ENCODE results near the gene TFG.
A peak's percentile ranks its signal among the peaks of the same experiment; 100 is the strongest.

The TFG gene

DNA sequence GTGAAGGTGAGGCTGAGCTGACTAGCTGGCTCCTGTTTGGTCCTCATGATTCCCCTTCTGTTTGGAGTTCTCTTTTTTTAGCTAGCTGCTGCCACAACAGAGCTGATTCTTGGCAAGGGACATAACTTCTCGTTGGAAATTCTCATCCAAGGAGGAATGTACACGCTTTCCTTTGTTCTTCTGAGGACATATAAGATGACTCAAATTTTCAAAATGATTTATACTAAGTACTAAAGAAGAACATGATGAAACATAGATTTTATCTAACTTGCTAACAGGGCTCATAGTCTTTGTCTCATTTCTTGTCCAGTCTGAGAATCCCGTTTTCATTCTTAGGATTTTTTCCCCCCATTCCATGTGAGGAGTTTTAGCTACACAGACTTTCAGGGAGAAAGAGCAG is 2.9 kb upstream of the TFG start:
- no peak for DNase-seq (ENCODE audit: low read depth in 2 of 2)

DNA sequence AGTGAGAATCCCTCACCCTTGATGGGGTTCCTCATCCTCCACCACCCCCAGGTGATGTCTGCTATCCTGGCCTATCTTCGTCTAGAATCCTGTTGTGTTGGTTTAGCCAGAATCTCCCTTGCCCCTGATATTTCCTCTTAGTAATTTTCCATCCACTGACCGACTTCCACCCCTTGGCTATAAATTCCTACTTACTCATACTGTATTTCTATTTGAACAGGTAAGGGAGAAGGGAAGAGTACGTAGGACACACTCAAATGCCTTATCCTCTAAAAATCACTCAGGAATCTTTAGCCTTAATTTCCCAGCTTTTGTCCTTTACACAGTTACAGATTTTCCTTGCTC is 678 bp upstream of the TFG start:
- DNase-seq (ENCODE audit: low read depth in 2 of 2) = no peak

DNA sequence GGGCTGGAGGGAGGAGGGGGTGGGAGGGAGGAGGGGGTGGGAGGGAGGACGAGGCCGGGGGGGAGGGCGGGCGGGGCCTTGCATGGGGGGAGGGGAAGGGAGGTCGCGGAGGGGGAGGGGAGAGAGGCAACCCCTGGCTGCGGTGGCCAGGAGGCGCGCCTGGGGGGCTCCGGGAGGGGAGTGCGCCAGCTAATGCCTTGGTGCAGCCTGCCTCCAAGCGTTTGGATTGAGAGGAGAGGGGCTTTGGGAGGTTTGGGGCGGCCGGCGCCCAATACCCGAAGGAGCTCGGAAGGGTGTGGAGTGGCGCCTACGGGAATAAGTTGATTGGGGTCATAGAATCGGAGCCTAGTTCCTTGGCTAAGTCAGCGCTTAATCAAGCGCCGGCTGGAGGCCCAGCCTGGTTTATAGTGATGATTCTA is 557 bp downstream of the TFG start:
- DNase-seq (ENCODE audit: low read depth in 2 of 2) = peak in 1 of 2 donors; percentile 17

DNA sequence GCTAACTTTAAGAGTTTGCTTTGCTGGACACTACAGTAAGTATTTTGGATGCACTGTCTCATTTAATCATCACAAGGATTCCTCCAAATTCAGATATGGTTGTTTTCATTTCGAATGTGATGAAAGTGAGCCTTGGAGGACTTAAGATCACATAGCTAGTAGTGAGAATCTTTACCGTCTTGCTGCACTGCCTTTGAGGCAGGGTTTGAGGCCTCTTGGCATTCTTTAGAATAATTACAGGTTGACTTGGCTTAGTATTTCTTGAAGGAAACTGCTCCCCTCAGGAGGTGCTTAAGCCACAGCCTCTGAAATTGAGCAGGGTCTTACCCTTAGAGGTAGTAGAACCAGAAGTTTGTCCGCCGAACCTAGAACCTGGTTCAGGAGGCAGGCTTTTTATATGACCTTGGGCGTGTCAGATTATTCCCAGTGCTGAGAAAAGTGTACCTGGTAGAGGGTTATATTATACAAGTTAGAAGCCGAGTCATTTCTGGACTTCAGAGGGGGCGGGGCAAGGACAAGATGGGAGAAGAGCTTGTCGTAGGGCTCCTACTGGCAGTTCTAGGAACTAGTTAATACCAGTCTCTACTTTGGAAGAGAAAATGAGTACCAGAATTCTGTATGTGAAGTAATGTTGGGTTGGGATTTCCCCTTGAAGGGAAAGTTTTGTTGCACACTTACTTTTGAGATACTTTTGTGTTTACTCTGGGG is 1.1 kb downstream of the TFG start:
- no peak for DNase-seq (ENCODE audit: low read depth in 2 of 2)

DNA sequence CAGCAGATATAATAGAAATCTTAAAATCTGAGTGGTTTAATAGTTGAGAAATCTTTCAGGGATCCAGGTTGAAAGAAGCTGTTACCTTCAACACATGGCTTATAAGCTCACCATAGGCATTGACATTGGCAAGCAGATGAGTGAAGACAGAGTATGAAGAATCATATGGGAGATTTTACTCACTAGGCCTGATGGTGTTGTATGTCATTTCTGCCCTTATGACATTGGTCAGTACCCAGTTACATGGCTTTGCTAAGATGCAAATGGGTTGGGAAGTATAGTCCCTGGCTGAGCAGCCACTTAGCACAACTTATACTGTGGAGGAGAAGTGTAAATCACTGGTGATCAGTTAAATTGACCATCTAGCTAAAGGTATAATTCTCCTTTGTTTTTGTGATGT is 5.9 kb downstream of the TFG start:
- DNase-seq (ENCODE audit: low read depth in 2 of 2) = no peak

DNA sequence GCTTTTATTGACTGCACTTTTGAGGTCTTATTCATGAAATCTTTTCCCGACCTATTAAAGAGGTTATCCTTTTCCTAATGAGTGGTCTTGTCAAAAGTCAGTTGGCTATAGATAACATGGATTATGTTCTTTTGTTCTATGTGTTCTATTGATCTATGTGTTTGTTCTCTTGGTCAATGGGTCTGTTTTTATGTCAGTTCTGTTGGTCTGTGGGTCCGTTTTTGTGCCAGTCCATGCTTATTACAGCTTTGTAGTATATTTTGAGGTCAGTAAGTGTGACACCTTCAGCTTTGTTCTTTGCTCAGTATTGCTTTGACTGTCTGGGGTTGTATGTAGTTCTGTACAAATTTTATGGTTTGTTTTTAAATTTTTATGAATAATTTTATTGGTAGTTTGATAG is 7.8 kb downstream of the TFG start:
- no peak for DNase-seq (ENCODE audit: low read depth in 2 of 2)

DNA sequence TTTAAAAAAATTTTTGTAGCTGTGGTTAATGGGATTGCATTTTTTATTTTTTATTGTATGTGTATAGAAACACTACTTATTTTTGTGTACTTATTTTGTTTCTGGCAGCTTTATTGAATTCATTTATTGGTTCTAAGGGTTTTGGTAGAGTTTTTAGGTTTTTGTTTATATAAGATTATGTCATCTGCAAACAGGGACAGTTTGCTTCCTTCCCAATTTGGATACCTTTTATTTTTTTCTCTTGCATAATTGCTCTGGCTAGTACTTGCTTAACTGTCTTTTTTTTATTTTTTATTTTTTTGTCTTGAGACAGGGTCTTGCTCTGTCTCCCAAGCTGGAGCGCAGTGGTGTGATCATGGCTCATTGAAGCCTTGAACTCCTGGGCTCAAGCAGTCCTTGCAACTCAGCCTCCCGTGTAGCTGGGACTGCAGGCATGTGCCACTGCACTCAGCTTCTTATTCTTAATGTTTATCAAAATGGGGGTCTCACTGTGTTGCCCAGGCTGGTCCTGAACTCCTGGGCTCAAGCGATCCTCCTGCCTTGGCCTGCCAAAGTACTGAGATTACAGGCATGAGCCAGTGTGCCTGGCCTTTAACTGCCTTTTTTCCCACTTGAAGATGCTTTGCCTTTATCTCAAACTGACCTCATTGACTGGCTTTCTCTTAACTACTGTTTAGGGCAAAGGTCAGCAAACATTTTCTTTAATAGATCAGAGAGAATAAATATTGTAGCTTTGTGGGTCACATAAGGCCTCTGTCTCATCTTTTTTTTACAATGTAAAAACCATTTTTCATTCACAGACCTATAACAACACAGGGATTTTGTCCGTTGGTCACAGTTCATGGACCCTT is 8.6 kb downstream of the TFG start:
- no peak for DNase-seq (ENCODE audit: low read depth in 2 of 2)

DNA sequence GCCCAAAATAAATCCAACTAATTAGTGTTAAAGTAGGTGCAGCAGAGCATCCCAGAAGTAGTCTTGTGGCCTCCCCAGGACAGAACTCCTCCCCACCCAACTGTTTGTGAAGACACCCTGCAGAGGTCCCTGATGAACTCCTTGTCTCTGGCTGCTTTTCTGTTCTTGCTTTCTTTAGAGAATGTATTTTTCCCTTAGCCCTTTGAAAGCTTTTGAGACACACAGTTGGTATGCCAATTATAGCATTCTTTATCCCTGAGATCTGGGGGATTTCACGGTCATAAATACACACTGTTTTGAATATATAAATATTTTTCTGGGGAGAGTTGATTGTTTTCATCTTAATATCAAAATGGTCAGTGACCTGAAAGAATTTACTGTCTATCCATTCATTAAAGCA is 9.8 kb downstream of the TFG start:
- no peak for DNase-seq (ENCODE audit: low read depth in 2 of 2)

DNA sequence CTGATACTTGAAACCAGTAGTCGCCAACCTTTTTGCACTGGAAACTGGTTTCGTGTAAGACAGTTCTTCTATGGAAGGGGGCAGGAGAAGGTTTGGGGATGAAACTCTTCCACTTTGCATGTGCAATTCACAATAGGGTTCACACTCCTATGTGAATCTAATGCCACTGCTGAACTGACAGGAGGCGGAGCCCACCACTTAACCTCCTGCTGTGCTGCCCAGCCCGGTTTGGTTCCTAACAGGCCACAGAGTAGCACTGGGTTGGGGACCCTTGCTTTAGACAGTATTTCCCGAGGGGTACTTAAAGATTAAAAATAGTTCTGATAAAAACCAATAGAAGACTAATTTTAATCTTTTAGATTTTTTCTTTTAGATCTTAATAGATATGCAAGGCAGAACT is 11.1 kb downstream of the TFG start:
- DNase-seq (ENCODE audit: low read depth in 2 of 2) = no peak

DNA sequence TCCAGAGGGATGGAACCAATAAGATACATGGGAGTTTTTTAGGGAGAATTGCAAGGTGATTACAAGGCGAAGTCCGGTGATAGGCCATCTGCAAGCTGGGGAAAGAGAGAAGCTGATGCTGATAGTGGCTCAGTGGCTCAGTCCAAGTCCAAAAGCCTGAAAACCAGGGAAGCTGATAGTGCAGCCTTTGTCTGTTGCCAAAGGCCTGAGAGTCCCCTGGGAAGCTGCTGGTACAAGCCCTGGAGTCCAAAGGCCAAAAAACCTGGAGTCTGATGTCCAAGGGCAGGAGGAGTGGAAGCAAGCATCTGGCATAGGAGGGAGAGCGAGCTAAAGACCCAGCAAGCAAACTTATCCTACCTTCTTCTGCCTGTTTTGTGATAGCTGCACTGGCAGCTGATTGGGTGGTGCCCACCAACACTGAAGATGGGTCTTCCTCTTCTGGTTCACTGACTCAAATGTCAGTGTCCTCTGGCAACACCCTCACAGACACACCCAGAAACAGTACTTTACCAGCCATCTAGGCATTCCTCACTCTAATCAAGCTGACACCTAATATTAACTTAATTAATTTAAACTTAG is 16.7 kb downstream of the TFG start:
- DNase-seq (ENCODE audit: low read depth in 2 of 2) = no peak

DNA sequence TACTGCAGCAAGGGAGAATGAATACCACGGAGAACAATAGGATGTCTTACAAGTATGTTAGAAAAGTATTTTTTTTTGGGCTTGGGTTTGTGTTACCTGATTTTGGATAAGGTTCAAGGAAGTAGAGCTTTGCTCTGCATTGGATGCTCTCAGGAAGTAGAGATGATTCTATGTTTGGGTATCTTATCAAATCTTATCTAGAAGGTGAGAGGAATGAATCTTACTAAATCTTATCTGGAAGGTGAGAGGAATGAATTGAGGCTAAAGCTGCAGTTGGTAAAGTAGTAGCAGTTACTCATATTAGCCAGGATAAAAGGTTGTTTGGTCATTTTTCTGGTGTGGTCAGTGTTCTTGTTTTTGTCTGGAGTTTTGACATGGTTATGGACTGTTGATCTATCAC is 17.4 kb downstream of the TFG start:
- no peak for DNase-seq (ENCODE audit: low read depth in 2 of 2)

DNA sequence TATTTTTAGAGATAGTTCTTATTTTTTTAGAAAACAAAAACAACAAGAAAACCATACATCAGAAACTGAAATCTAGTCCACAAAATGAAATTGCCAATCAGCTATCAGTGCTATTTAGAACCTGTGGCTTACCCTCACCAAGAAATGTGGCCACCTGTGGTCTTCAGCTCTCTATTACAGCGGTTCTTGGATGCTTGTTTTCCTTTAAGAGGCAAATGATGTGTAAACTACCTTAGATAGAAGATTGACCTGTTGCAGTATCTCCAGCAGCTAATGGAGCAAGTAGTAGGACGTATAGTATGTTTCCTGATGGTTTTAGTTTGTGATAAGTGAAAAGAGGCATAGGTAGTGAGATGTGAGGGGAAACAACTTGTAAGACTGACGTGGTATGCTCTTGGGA is 21.2 kb downstream of the TFG start:
- DNase-seq (ENCODE audit: low read depth in 2 of 2) = no peak

DNA sequence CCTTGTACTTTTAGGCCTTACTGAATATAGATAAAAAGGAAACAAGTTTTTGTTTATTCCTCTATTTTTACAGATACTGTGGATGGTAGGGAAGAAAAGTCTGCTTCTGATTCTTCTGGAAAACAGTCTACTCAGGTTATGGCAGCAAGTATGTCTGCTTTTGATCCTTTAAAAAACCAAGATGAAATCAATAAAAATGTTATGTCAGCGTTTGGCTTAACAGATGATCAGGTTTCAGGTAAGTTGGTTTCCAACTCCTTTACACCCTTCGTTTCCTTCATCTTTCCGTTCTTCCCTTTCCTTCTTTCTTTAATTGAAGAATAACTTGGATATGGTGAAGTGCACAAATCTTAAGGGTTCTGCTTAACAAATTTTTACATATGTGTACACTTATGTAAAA is 23.1 kb downstream of the TFG start:
- DNase-seq (ENCODE audit: low read depth in 2 of 2) = no peak

DNA sequence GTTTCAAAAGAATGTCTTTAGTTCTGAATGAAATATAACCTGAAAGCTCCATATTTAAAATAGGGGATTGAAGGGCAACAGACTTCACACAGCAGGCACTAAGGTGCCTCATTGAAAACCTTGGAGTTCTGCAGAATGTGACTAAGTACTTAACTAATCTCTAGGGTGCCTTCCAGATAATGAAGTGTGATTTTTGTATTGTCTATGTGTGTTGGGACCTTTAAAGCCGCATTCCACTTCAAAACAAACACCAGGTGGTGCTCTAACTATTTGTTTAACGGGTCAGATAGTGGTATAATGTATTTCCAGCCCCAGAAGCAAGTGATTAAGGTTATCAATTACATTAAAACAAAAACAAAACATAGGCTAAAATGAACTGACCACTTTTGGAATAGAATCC is 28.0 kb downstream of the TFG start:
- DNase-seq (ENCODE audit: low read depth in 2 of 2) = no peak

DNA sequence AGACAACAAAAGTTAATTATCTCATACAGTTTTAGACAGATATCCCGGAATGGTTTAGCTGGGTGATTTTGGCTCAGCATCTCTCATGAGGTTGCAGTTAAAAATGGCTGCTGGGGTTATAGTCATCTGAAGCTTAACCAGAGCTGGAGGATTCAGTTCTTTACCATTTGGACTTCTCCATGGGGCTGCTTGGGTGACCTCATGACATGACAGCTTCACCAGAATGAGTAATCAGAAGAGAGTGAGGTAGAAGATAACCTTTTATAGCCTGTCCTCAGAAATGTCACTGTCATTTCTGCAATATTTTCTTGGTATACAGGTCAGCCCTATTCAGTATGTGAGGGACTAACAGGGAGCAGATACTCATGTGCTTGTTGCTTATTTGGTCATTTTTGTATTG is 30.9 kb downstream of the TFG start:
- DNase-seq (ENCODE audit: low read depth in 2 of 2) = no peak

DNA sequence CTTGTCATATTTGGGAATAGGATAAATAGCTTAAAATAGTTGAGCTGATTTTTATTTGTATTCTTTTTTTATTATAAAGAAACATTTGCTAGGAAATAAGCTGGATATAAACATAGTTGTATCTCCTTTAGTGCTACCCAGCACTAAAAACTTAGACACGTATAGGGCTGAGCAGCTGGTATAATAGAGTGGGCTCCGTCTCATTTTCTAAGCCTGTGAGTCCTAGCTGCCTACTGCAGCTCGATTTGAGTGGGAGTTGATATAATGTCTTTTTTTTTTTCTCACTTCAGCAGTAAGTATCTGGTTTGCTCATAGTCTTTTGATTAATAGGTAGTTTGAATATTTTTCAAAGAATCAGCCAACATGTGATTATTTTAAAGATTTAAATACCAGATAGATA is 34.2 kb downstream of the TFG start:
- DNase-seq (ENCODE audit: low read depth in 2 of 2) = no peak

DNA sequence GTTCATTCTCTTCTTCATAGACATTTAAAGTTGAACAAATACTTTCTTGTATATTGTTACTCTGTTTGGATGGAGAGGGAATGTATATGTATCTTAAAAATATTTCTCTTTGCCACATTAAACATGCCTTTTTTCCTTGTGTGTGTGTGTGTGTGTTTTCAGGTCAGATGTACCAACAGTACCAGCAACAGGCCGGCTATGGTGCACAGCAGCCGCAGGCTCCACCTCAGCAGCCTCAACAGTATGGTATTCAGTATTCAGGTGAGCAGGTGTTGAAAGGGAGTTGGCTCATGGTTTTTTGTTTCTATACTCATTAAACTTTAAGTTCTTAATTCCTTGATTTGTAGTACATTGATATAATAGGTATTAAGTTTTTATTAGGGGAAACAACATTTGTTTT is 35.4 kb downstream of the TFG start:
- DNase-seq (ENCODE audit: low read depth in 2 of 2) = no peak

DNA sequence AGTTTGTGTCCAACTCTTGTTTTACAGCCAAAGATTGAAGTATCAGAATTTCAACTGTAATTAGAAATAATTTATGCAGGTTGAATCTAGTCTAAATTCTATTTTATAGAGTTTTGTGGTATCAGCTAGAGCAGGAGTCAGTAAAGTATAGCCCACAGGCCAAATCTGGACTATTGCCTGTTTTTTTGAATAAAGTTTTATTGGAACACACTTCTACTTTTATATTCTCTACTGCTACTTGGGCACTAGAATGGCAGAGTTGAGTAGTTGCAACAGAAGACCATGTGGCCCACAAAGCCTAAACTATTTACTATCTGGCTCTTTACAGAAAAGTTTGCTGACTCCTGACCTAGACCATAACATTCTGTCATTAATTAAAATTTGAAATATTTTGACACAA is 36.3 kb downstream of the TFG start:
- no peak for DNase-seq (ENCODE audit: low read depth in 2 of 2)

DNA sequence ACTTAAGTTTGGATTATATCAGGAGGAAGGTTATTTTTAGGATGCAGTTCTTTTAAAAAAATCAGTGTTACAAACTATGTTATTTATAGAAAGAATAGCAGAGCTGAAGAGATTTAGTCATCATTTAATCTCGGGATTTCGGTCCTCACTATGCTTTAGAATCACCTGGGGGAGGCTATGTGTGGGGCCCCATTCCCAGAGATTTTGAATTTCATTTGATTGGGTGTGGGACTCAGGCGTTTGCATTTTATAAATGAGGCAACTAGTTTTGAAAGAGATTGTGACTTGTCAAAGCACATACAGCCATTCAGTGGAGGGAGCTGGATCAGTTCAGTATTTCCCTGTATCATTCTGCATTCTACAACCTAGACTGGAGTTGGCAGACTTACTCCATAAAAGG is 36.8 kb downstream of the TFG start:
- DNase-seq (ENCODE audit: low read depth in 2 of 2) = no peak

DNA sequence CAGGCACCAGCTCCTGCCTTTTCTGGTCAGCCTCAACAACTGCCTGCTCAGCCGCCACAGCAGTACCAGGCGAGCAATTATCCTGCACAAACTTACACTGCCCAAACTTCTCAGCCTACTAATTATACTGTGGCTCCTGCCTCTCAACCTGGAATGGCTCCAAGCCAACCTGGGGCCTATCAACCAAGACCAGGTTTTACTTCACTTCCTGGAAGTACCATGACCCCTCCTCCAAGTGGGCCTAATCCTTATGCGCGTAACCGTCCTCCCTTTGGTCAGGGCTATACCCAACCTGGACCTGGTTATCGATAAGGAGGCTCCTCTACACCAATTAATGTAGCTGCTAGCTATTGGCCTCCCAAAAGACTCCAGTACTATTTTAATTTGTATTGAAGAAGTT is 38.9 kb downstream of the TFG start:
- DNase-seq (ENCODE audit: low read depth in 2 of 2) = no peak

DNA sequence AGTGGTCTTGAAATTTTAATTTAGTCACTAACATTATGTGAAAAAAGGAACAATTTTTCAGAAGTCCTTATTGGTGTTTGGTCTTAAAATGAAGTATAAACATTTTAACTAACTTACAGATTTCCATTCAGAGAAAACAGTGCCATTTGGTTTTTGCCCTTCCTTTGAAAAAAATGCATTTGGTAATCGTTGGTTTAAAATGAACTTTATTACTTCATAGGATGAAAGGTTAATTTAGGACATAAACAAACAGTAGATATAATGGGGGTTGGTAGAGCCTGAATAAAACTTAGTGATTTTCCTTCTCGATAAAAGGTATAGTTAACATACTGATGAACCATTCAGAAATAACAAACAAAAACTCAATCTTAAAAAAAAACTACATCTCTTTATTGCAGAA is 39.7 kb downstream of the TFG start:
- no peak for DNase-seq (ENCODE audit: low read depth in 2 of 2)

DNA sequence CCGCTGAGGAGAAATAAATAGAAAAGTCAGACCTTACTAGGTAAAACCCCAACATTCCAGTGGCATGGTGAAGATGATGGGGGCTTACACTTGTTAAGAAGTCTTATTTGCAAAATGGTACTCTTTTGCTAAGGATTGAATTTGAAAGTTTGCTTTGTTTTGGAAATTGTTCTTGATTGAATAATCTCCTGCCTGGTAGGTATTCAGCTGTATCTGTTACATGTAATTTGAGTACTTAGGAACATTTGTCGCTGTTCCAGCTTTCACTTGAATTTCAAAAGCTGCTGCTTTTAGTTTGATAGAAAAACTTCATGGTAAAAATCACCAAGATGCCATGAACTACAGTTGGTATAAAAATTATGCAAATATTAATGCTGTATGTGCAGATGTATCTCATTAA is 44.6 kb downstream of the TFG start:
- no peak for DNase-seq (ENCODE audit: low read depth in 2 of 2)

DNA sequence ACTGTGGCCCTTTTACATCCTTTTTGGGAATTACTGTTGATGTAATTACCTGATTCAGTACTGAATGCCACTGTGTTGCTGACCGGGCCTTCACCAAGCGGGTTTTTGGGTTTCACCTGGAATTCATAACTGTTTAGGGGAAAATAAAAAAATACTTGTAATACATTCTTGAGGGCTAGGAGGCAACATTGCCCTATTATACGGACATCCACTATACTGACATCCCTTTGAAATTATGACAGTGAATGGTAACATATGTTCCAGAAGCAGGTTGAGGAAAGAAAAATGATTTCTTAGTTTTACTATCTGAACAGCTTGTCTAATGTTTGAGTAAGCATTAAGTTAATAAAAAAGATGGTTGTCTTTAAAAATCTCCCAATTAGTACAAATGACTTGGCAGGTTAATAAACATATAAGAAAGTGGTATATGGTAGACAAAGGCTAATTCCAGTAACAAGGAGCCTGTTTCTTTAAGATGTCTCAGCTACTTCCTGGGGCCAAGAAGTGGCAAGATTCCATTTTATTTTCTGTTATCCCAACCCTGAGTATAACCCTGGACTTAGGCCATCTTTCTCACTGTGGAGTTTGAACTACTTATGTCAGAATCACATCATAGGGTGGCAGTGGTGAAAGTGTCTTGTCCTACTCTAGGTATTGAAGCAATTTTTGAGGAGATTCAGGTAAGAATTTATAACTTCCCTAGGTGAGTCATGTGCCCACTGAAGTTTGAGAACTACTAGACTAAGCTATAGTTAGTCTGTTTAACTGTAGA is 45.5 kb downstream of the TFG start:
- no peak for DNase-seq (ENCODE audit: low read depth in 2 of 2)
